Prostate gland (tissue), 2 donors: ENCODE measurements around the gene ARL5C. TPM values are rescaled to one million over a fixed set of nuclear protein-coding genes. Genes with fewer than 3 reads are reported as not detected.

Source experiments
- DNase-seq: peaks from one replicate; pipeline ENCODE4 v3.0.0-alpha.2; 2019; ENCODE audit warnings: low spot score
- H3K27ac ChIP-seq, 2 donors: fragments of 200-600 bp; sonication (generic); 2 replicates each; pipeline ENCODE4 v1.5.1; 2017 to 2019
- H3K27me3 ChIP-seq: fragments of 200-600 bp; sonication (generic); replicated peaks from 2 replicates; pipeline ENCODE4 v1.5.1; 2019; ENCODE audit not compliant: insufficient read depth
- H3K36me3 ChIP-seq, 2 donors: fragments of 200-600 bp; sonication (generic); 1 replicate in 1 of 2; 2 replicates in 1 of 2; pipeline versions ENCODE4 v1.5.1 to v1.8.1; 2017 to 2019
- H3K4me1 ChIP-seq: fragments of 200-600 bp; sonication (generic); replicated peaks from 2 replicates; pipeline ENCODE4 v1.5.1; 2019
- H3K4me3 ChIP-seq, 2 donors: fragments of 200-600 bp; sonication (generic); 2 replicates each; pipeline ENCODE4 v1.5.1; 2017 to 2019
- H3K9me3 ChIP-seq: fragments of 200-600 bp; sonication (generic); 2 replicates; pipeline ENCODE4 v1.5.1; 2017
- POLR2A ChIP-seq: fragments of 450-650 bp; IDR thresholded peaks from one replicate; pipeline ENCODE4 v1.6.1; 2016; ENCODE audit warnings: antibody characterized with exemption, mild to moderate bottlenecking
- POLR2AphosphoS5 ChIP-seq: sonication (generic); formaldehyde crosslinking; IDR thresholded peaks from one replicate; pipeline ENCODE4 v1.6.1; 2017; ENCODE audit warnings: antibody characterized with exemption
- WGBS: methylation state at CpG from one replicate; pipeline ENCODE4 v1.1.5; 2018; 5-methylcytosine and 5-hydroxymethylcytosine counted together
- intact Hi-C: fragments of 100-400 bp; cut with DNase I; formaldehyde crosslinking; loops from one replicate; pipeline ENCODE4 v1.14.2; 2022
- total RNA-seq, 2 donors: library from RNA; depleted of rRNA; stranded (reverse); fragments of >200 nt; gene quantifications; one replicate each; pipeline ENCODE4 v1.1.0, GENCODE V29; 2016
- TF ChIP-seq, protein P1 (sequence below), 4 experiments: fragments of 200-600 bp in 2 of 4; fragments of 450-650 bp in 2 of 4; sonication (generic) in 2 of 4; IDR thresholded peaks; 1 replicate in 3 of 4; 2 replicates in 1 of 4; pipeline ENCODE4 v1.5.1; 2016 to 2019; ENCODE audit warnings: antibody characterized with exemption in 4 of 4, mild to moderate bottlenecking in 2 of 4, moderate library complexity in 2 of 4

ARL5C gene
- total RNA-seq, 2 donors from 2014 or later, result not detected

- H3K36me3 ChIP-seq, result no peaks in the 10 kb centered on the region
- TF ChIP-seq, protein P1, sequence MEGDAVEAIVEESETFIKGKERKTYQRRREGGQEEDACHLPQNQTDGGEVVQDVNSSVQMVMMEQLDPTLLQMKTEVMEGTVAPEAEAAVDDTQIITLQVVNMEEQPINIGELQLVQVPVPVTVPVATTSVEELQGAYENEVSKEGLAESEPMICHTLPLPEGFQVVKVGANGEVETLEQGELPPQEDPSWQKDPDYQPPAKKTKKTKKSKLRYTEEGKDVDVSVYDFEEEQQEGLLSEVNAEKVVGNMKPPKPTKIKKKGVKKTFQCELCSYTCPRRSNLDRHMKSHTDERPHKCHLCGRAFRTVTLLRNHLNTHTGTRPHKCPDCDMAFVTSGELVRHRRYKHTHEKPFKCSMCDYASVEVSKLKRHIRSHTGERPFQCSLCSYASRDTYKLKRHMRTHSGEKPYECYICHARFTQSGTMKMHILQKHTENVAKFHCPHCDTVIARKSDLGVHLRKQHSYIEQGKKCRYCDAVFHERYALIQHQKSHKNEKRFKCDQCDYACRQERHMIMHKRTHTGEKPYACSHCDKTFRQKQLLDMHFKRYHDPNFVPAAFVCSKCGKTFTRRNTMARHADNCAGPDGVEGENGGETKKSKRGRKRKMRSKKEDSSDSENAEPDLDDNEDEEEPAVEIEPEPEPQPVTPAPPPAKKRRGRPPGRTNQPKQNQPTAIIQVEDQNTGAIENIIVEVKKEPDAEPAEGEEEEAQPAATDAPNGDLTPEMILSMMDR (IDR thresholded peaks at IDR 0.05), result peak; percentile 58 to 77 (median 71)
- no peak for TF ChIP-seq POLR2A
- WGBS, result 57% methylated on average over 35 of the region's 35 CpGs
- H3K9me3 ChIP-seq, result no peaks in the 10 kb centered on the region
- H3K4me1 ChIP-seq, result no peaks in the 10 kb centered on the region
- H3K27me3 ChIP-seq, result no peaks in the 10 kb centered on the region
- H3K27ac ChIP-seq, result no peak overlapping the region
- peak; percentile 57 for DNase-seq
- intact Hi-C loops, result no loop called here
- H3K4me3 ChIP-seq, result no peak overlapping the region
Measured at GRCh38 chr17:39174920-39175694, 9.1 kb upstream of the ARL5C start.

DNA sequence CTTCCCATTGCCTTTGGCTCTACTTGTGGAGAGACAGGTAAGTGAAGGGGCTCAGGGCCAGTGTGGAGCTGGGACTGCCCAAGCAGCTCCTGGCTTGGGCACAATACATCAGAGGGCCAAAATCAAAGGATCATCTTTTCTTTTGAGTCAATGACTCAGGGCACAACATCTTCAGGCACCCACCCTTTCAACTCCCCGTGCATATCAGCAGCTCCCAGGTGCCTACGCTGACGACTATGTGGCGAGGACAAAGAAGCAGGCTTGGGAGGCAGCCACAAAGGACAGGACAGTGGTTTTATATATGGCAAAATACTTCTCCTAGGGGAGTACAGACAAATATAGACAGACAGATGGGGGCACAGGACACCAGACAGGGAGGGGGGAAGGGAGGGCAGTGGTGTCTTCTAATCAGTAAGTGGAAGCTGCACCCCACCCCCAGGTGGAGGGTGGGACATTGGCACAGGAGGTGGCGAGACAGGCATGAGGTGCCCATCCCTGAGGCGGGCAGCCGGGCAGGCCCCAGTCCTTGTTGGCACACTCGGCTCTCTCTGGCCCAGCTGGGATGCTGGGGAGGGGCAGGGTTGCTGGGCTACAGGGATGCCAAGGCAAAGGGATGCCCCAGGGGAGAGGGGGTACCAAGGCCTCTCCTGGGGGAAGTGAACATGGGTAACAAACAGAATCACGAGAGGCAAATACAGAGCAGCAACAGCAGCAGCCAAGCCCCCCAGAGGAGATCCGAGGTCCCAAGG lies 7.7 kb upstream of the ARL5C start:
- Histone ChIP-seq H3K9me3 (no peaks in the 10 kb centered on the region), H3K4me1 (no peaks in the 10 kb centered on the region), H3K27me3 (no peaks in the 10 kb centered on the region), H3K27ac (no peak overlapping the region), H3K36me3 (no peaks in the 10 kb centered on the region), H3K4me3 (no peak overlapping the region)
- no peak for DNase-seq
- intact Hi-C loops, result no loop called here
- TF ChIP-seq, protein P1 (IDR thresholded peaks at IDR 0.05), result no peak
- TF ChIP-seq POLR2A, result no peak
- no peak for TF ChIP-seq POLR2AphosphoS5
- WGBS, result 63% methylated on average over 10 of the region's 10 CpGs

DNA sequence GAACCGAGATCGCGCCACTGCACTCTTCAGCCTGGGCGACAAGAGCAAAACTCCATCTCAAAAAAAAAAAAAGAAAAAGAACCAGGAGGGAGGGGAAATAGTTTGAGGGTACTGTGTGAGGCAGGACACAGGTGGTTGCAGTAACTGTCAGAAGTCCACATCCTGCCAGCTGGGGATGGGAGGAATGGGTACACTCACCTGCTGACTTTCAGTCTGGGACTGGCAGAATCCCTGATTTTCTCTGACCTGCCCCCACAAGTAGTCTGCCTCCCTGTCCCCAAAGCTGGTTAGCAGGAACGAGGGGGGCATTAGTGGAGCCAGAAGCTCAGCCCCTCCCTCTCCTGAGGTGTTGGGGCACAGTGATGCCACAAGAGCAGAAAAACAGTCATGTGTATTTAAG lies 7.1 kb upstream of the ARL5C start:
- Histone ChIP-seq H3K27me3 (no peaks in the 10 kb centered on the region), H3K4me3 (no peak overlapping the region), H3K27ac (no peak overlapping the region), H3K9me3 (no peaks in the 10 kb centered on the region), H3K36me3 (no peaks in the 10 kb centered on the region), H3K4me1 (no peaks in the 10 kb centered on the region)
- TF ChIP-seq, protein P1 (IDR thresholded peaks at IDR 0.05), result no peak
- no peak for TF ChIP-seq POLR2A
- WGBS, result 86% methylated on average over 5 of the region's 5 CpGs
- intact Hi-C loops, result no loop called here
- no peak for DNase-seq

GRCh38 chr17:39171933-39172332 lies 6.0 kb upstream of the ARL5C start:
- H3K36me3 ChIP-seq, result no peaks in the 10 kb centered on the region
- H3K27ac ChIP-seq, result no peak overlapping the region
- no peak overlapping the region for H3K4me3 ChIP-seq
- H3K27me3 ChIP-seq, result no peaks in the 10 kb centered on the region
- H3K4me1 ChIP-seq, result no peaks in the 10 kb centered on the region
- DNase-seq, result no peak
- intact Hi-C loops, result no loop called here
- TF ChIP-seq POLR2AphosphoS5, result no peak
- no peaks in the 10 kb centered on the region for H3K9me3 ChIP-seq
- WGBS, result 90% methylated on average over 5 of the region's 5 CpGs

GRCh38 chr17:39170558-39170957 lies 4.6 kb upstream of the ARL5C start:
- 84% methylated on average over 6 of the region's 6 CpGs for WGBS
- intact Hi-C loops, result no loop called here

More at GRCh38 chr17:39170558-39170957, 4.6 kb upstream of the ARL5C start:
- no peaks in the 10 kb centered on the region for H3K9me3 ChIP-seq
- no peak for DNase-seq
- TF ChIP-seq POLR2A (no peak), POLR2AphosphoS5 (no peak)
- TF ChIP-seq, protein P1 (IDR thresholded peaks at IDR 0.05), result no peak
- H3K27me3 ChIP-seq, result no peaks in the 10 kb centered on the region
- no peak overlapping the region for H3K4me3 ChIP-seq
- H3K4me1 ChIP-seq, result no peaks in the 10 kb centered on the region
- no peaks in the 10 kb centered on the region for H3K36me3 ChIP-seq
- H3K27ac ChIP-seq, result no peak overlapping the region
